Middle frontal gyrus (tissue), 1 donor: ENCODE results near the gene TMEM62.
"Not testable (repeated sequence)": the region's sequence is repeated elsewhere in the genome, so short reads cannot be mapped to it uniquely, and the experiment has no call there.

Source experiments
- DNase-seq: peaks from one replicate; pipeline ENCODE4 v3.0.0-alpha.2; 2015; ENCODE audit warnings: low spot score; ENCODE audit errors: extremely low spot score

The TMEM62 gene

GRCh38 chr15:43175656-43176309, 42.4 kb downstream of the TMEM62 start:
- not testable (repeated sequence) for DNase-seq

GRCh38 chr15:43177147-43177546, 43.8 kb downstream of the TMEM62 start:
- not testable (repeated sequence) for DNase-seq

- DNase-seq: no peak
These were observed 49.9 kb downstream of the TMEM62 start for GRCh38 chr15:43183270-43183669.

GRCh38 chr15:43184407-43185124, 51.2 kb downstream of the TMEM62 start:
- no peak for DNase-seq

GRCh38 chr15:43185157-43186002, 52.0 kb downstream of the TMEM62 start, which contains the start of gene CCNDBP1:
Gene CCNDBP1 (plus strand): TSS chr15:43185403. CDS start chr15:43185499, 96 bp downstream.
- DNase-seq: peak; percentile 63

- no peak for DNase-seq
These were observed 52.6 kb downstream of the TMEM62 start for GRCh38 chr15:43186003-43186353.

- DNase-seq: no peak
These were observed 54.3 kb downstream of the TMEM62 start for GRCh38 chr15:43187544-43188155.

GRCh38 chr15:43189296-43189695, 55.9 kb downstream of the TMEM62 start:
- no peak for DNase-seq

GRCh38 chr15:43190178-43190577, 56.8 kb downstream of the TMEM62 start:
- DNase-seq: no peak

- DNase-seq: no peak
These were observed 60.3 kb downstream of the TMEM62 start for GRCh38 chr15:43193710-43194109.

- no peak for DNase-seq
These were observed 61.4 kb downstream of the TMEM62 start for GRCh38 chr15:43194795-43195194.

GRCh38 chr15:43196760-43197548, 63.6 kb downstream of the TMEM62 start:
- no peak for DNase-seq

GRCh38 chr15:43197773-43198172, 64.4 kb downstream of the TMEM62 start:
- not testable (repeated sequence) for DNase-seq

- not testable (repeated sequence) for DNase-seq
These were observed 65.2 kb downstream of the TMEM62 start for GRCh38 chr15:43198556-43198955.

GRCh38 chr15:43198992-43199391, 65.6 kb downstream of the TMEM62 start:
- DNase-seq: no peak

- DNase-seq: no peak
These were observed 66.6 kb downstream of the TMEM62 start for GRCh38 chr15:43199945-43200488.

- DNase-seq: no peak
These were observed 70.9 kb downstream of the TMEM62 start for GRCh38 chr15:43204016-43204901.

- no peak for DNase-seq
These were observed 72.7 kb downstream of the TMEM62 start for GRCh38 chr15:43206054-43206453.

- DNase-seq: no peak
These were observed 73.6 kb downstream of the TMEM62 start for GRCh38 chr15:43207024-43207423.
